BE2C (cell line): ENCODE results near the gene ORMDL2.

Experiments
- DNase-seq: peaks from one replicate; pipeline ENCODE4 v3.0.0-alpha.2; 2020
- H3K27me3 ChIP-seq: fragments of 250-450 bp; sonication (Bioruptor Pico); 2 replicates; pipeline ENCODE4 v1.5.1; 2020; ENCODE audit warnings: mild to moderate bottlenecking
- H3K36me3 ChIP-seq: fragments of 250-450 bp; sonication (Bioruptor Pico); 2 replicates; pipeline ENCODE4 v1.5.1; 2020; ENCODE audit warnings: mild to moderate bottlenecking
- H3K4me1 ChIP-seq: fragments of 250-450 bp; sonication (Bioruptor Pico); 2 replicates; pipeline ENCODE4 v1.5.1; 2020
- H3K4me3 ChIP-seq: 2 replicates; pipeline ENCODE4 v1.5.1; 2011; ENCODE audit warnings: low read depth, low read length
- H3K9me3 ChIP-seq: fragments of 250-450 bp; sonication (Bioruptor Pico); 2 replicates; pipeline ENCODE4 v1.5.1; 2020
- TF ChIP-seq, protein P1 (sequence below): IDR thresholded peaks from 2 replicates; pipeline ENCODE4 v1.5.1; 2012; ENCODE audit warnings: mild to moderate bottlenecking, low read depth, low read length

Gene ORMDL2

DNA sequence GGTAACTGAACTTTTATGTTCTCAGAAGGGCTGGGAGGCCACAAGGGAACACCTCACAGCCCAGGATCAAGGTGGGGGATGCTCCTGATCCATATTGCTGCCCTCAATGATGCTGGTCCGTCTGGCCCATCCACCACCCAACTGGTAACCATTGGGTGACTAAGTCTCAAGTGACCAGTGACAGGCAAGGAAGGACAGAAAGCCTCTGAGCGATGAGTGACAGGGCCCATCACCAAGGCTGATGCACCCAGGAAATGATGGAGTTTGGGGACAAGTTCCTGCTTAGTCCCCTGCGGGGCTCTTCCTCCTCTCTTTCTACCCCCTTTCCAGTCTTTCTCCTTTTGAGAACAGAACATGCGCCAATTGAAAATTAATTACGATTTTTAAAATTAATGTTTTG is 27.5 kb downstream of the ORMDL2 start:
- no peak for DNase-seq
- H3K4me3 ChIP-seq: no peak overlapping the region

DNA sequence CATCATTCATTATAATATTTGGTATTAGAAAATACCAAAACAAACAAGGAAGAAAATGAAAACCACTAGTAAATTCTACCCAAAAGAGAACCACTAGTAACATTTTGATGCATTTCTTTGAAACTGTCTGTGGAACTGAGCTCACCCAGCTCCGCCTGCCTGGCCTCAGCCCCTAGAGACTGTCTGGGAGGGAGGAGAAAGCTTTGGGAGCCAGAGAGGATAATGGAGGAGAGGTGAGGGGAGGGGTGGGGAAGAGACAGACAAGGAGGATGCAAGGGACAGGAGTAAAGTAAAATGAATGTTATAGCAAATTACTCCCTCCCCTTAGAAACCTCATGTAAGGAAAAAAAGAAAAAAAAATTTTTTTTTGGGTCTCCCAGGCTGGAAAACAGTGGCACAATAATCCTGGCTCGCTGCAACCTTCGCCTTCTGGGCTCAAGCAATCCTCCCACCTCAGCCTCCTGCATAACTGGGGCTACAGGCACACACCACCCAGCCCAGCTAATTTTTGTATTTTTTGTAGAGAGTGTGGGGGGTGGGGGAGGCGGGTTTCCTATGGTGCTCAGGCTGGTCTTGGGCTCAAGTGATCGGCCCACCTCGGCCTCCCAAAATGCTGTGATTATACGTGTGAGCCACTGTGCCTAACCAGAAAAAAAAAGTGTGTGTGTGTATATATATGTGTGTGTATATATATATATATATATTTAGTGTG is 28.1 kb downstream of the ORMDL2 start:
- TF ChIP-seq, protein P1, sequence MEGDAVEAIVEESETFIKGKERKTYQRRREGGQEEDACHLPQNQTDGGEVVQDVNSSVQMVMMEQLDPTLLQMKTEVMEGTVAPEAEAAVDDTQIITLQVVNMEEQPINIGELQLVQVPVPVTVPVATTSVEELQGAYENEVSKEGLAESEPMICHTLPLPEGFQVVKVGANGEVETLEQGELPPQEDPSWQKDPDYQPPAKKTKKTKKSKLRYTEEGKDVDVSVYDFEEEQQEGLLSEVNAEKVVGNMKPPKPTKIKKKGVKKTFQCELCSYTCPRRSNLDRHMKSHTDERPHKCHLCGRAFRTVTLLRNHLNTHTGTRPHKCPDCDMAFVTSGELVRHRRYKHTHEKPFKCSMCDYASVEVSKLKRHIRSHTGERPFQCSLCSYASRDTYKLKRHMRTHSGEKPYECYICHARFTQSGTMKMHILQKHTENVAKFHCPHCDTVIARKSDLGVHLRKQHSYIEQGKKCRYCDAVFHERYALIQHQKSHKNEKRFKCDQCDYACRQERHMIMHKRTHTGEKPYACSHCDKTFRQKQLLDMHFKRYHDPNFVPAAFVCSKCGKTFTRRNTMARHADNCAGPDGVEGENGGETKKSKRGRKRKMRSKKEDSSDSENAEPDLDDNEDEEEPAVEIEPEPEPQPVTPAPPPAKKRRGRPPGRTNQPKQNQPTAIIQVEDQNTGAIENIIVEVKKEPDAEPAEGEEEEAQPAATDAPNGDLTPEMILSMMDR: no peak

More for the DNA sequence above, 27.5 kb downstream of the ORMDL2 start:
- H3K4me1 ChIP-seq: peaks cover 5% of the 10 kb centered on the region; the same call in 1 of the 2 replicates
- H3K27me3 ChIP-seq: no peaks in the 10 kb centered on the region
- TF ChIP-seq, protein P1: no peak
- no peaks in the 10 kb centered on the region for H3K9me3 ChIP-seq
- no peaks in the 10 kb centered on the region for H3K36me3 ChIP-seq

DNA sequence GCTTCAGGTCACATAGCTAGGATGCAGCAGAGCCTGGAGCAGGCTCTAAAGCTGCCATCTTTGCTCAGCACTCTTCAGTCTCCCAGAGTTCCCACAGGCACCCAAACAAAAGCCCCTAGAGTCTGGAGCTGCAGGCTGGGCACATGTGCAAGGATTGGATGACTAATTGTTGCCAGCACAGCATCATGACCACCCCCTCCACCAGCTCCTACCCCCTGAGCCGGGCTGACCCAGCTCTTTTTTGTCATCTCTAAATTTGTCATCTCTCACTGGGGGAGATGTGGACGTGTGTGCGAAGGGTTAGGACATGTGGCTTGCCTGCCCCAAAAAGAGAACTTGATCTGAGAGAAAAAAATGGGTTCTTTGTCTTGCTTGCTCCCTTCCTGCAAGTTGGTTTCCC is 29.2 kb downstream of the ORMDL2 start:
- no peaks in the 10 kb centered on the region for H3K9me3 ChIP-seq
- H3K4me3 ChIP-seq: no peak overlapping the region
- H3K27me3 ChIP-seq: no peaks in the 10 kb centered on the region
- TF ChIP-seq, protein P1: no peak
- DNase-seq: no peak
- peaks cover 5% of the 10 kb centered on the region; the same call in 1 of the 2 replicates for H3K4me1 ChIP-seq
- no peaks in the 10 kb centered on the region for H3K36me3 ChIP-seq

More for the DNA sequence above, 28.1 kb downstream of the ORMDL2 start:
- Histone ChIP-seq H3K36me3 (no peaks in the 10 kb centered on the region), H3K4me3 (no peak overlapping the region), H3K27me3 (no peaks in the 10 kb centered on the region), H3K4me1 (peaks cover 5% of the 10 kb centered on the region; the same call in 1 of the 2 replicates), H3K9me3 (no peaks in the 10 kb centered on the region)
- DNase-seq: no peak

DNA sequence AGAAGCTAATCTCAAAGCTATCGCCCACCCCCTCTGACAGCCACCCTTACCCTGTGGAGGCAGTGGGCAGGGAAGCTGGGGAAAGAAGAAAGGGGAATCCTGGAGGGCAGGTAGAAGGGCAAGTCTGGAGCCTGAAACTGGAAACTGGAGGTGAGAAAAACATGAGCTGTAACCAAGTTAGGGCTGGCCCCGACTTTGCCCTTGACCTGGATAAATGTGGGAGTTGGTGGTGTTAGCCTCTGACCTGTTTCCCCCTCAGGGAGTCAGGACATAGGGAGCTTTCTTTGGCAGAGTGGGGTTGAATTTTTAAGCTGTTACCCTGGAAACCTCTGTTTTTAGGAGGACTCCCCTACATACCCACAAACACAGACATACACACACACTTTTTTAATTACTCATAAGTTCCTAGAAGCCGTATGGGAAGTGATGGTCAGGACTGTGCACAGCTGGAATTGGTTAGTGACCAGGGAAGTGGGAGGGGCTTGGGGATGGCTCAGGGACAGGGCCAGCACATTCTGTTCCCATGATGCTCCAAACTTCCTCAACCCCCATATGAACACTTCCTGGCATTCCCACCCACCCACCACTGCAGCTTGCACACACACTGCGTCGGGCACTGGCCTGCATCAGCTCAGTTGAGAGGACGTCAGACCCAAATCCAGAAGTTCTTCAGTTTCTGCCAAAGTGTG is 29.9 kb downstream of the ORMDL2 start:
- peak; percentile 78 for DNase-seq
- TF ChIP-seq, protein P1: no peak
- H3K36me3 ChIP-seq: no peaks in the 10 kb centered on the region
- H3K4me3 ChIP-seq: no peak overlapping the region; the same call in 1 of the 2 replicates
- no peaks in the 10 kb centered on the region for H3K9me3 ChIP-seq
- no peaks in the 10 kb centered on the region for H3K27me3 ChIP-seq
- H3K4me1 ChIP-seq: peaks cover 5% of the 10 kb centered on the region; the same call in 1 of the 2 replicates

DNA sequence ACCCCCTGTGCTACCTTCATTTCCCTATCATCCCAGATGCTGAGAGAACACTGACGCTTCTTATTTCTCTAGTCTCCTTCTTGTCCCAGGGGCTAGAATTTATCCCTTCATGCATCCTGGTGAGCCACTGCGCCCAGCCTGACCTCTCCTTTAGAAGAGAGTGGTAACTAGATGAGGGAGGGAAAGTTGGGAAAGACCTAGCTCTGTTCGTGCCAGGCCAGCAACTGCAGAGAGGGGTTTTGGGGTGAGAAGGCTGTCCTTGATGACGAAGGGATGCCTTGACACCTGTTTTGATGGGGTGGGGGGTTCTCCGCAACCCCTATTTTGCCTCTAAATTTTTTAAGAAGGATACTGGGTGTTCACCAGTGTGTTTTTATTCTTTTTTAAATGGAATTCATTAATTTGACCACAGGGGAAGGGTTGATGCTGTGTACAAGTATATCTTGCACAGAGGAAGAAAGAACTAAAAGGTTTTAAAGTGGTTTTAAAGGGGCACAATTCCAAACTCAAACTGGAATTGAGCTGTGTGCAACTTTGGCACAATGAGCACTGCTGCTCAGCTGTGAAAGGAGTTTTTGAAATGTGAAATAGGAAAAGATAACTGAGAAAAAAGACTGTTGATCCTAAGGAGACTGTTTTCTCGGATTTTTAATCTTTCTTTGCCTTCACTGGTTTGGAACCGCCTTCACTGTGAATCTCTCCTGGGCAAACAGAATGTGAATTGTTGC is 31.9 kb downstream of the ORMDL2 start:
- Histone ChIP-seq H3K27me3 (no peaks in the 10 kb centered on the region), H3K9me3 (no peaks in the 10 kb centered on the region), H3K36me3 (no peaks in the 10 kb centered on the region), H3K4me3 (no peak overlapping the region), H3K4me1 (peaks cover 5% of the 10 kb centered on the region; the same call in 1 of the 2 replicates)
- TF ChIP-seq, protein P1: no peak
- no peak for DNase-seq
